Caco-2 (cell line): ENCODE data around the gene OR51L1. TPM values are rescaled to one million over a fixed set of nuclear protein-coding genes. Genes with fewer than 3 reads are reported as not detected.

Source experiments
- BruUV-seq: library from RNA; stranded (reverse); fragments of 400-500 nt; replicated peaks from 2 replicates; lab custom pipeline; 2021; lab: Mats Ljungman, UMichigan
- CTCF ChIA-PET: fragments of 300-600 bp; sonication (Branson Sonifier 250); formaldehyde crosslinking; loops from one replicate; lab custom pipeline; 2022; ENCODE audit warnings: antibody characterized with exemption; lab: Charles Lee
- POLR2A ChIA-PET: fragments of 300-600 bp; sonication (Branson Sonifier 250); formaldehyde crosslinking; loops from one replicate; lab custom pipeline; 2022; ENCODE audit warnings: antibody characterized with exemption; lab: Charles Lee
- DNase-seq, 2 experiments: peaks; one replicate each; pipeline versions ENCODE4 v3.0.0 to v3.0.0-alpha.2; 2020 to 2022
- H3K27me3 ChIP-seq: replicated peaks from 2 replicates; pipeline ENCODE4 v1.6.0; 2011; ENCODE audit warnings: low read length; ENCODE audit not compliant: control insufficient read depth, insufficient read depth
- H3K36me3 ChIP-seq: 2 replicates; pipeline ENCODE4 v1.5.1; 2011; ENCODE audit warnings: low read length; ENCODE audit not compliant: control insufficient read depth, insufficient read depth
- H3K4me1 ChIP-seq: fragments of 250-450 bp; sonication (Bioruptor Pico); 2 replicates; pipeline ENCODE4 v1.5.1; 2020; ENCODE audit warnings: mild to moderate bottlenecking
- H3K4me3 ChIP-seq: 2 replicates; pipeline ENCODE4 v1.5.1; 2011; ENCODE audit warnings: low read depth, mild to moderate bottlenecking, control low read depth, low read length
- H3K9me3 ChIP-seq: fragments of 250-450 bp; sonication (Bioruptor Pico); 2 replicates; pipeline ENCODE4 v1.5.1; 2020; ENCODE audit warnings: mild to moderate bottlenecking, moderate library complexity
- H3K27ac Mint-ChIP-seq: one replicate; pipeline ENCODE4 v1.8.0; 2022; ENCODE audit warnings: mixed read lengths; ENCODE audit not compliant: unreplicated experiment
- H3K27me3 Mint-ChIP-seq: one replicate; pipeline ENCODE4 v1.8.0; 2022; ENCODE audit warnings: mixed read lengths; ENCODE audit not compliant: insufficient read depth, unreplicated experiment
- H3K36me3 Mint-ChIP-seq: one replicate; pipeline ENCODE4 v1.8.0; 2022; ENCODE audit warnings: mild to moderate bottlenecking, mixed read lengths; ENCODE audit not compliant: insufficient read depth, unreplicated experiment
- H3K4me1 Mint-ChIP-seq: one replicate; pipeline ENCODE4 v1.8.0; 2022; ENCODE audit warnings: low read depth, mixed read lengths; ENCODE audit not compliant: unreplicated experiment
- H3K4me3 Mint-ChIP-seq: one replicate; pipeline ENCODE4 v1.8.0; 2022; ENCODE audit warnings: mild to moderate bottlenecking, moderate library complexity, mixed read lengths; ENCODE audit not compliant: unreplicated experiment
- H3K9me3 Mint-ChIP-seq: one replicate; pipeline ENCODE4 v1.8.0; 2022; ENCODE audit warnings: mixed read lengths; ENCODE audit not compliant: unreplicated experiment
- intact Hi-C: fragments of 100-400 bp; cut with micrococcal nuclease; formaldehyde crosslinking; loops from one replicate; pipeline ENCODE4 v1.10.0; 2022; ENCODE audit not compliant: unreplicated experiment
- total RNA-seq: library from RNA; stranded (reverse); gene quantifications from 2 replicates; pipeline ENCODE4 v1.2.3, GENCODE V29; 2022
- TF ChIP-seq, protein P1 (sequence below), 2 experiments: fragments of 200-600 bp in 1 of 2; IDR thresholded peaks; 1 replicate in 1 of 2; 2 replicates in 1 of 2; pipeline versions ENCODE4 v1.5.1 to v1.8.0; 2011 to 2022; ENCODE audit warnings: antibody characterized with exemption in 1 of 2, control low read depth in 1 of 2, inconsistent platforms in 1 of 2, low read depth in 1 of 2, low read length in 1 of 2, mild to moderate bottlenecking in 1 of 2, moderate library complexity in 1 of 2; ENCODE audit not compliant: insufficient read depth in 1 of 2, severe bottlenecking in 1 of 2, unreplicated experiment in 1 of 2

Gene OR51L1
- total RNA-seq, 1 experiment from 2014 or later: not detected

DNA sequence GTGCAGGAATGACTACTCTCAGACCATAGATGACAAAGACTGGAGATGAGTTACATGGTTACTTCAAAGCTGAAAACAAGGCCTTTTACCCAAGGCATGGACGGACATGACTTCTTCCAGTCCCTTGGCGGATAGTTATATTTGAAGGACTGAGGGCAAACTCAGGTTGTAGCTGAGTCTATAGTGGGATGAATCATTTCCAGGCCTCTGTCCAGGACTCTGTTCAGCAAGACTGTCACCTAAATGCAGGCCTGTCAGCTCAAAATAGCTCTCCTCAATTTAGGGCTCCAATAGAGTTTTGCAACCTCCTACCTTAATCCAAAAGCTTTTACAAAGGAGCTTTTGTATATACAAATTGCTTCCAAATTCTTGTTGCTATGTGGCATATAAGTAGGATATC is 27.3 kb downstream of the OR51L1 start:
- Mint-ChIP-seq H3K4me1 (no peaks in the 10 kb centered on the region), H3K36me3 (no peaks in the 10 kb centered on the region), H3K27me3 (peaks cover 2% of the 10 kb centered on the region), H3K9me3 (no peaks in the 10 kb centered on the region), H3K4me3 (no peak overlapping the region), H3K27ac (no peak overlapping the region)
- Histone ChIP-seq H3K36me3 (no peaks in the 10 kb centered on the region), H3K4me1 (no peaks in the 10 kb centered on the region), H3K27me3 (no peaks in the 10 kb centered on the region), H3K4me3 (no peak overlapping the region), H3K9me3 (peaks cover 7% of the 10 kb centered on the region)
- TF ChIP-seq, protein P1, sequence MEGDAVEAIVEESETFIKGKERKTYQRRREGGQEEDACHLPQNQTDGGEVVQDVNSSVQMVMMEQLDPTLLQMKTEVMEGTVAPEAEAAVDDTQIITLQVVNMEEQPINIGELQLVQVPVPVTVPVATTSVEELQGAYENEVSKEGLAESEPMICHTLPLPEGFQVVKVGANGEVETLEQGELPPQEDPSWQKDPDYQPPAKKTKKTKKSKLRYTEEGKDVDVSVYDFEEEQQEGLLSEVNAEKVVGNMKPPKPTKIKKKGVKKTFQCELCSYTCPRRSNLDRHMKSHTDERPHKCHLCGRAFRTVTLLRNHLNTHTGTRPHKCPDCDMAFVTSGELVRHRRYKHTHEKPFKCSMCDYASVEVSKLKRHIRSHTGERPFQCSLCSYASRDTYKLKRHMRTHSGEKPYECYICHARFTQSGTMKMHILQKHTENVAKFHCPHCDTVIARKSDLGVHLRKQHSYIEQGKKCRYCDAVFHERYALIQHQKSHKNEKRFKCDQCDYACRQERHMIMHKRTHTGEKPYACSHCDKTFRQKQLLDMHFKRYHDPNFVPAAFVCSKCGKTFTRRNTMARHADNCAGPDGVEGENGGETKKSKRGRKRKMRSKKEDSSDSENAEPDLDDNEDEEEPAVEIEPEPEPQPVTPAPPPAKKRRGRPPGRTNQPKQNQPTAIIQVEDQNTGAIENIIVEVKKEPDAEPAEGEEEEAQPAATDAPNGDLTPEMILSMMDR (IDR thresholded peaks at IDR 0.05; ENCODE audit: insufficient read depth in 1 of 2, low read depth in 1 of 2, low read length in 1 of 2, severe bottlenecking in 1 of 2, unreplicated experiment in 1 of 2): no peak
- CTCF ChIA-PET: no interaction called here
- no peak for DNase-seq
- no TSS peak for BruUV-seq
- intact Hi-C loops: no loop called here
- POLR2A ChIA-PET: no interaction called here

DNA sequence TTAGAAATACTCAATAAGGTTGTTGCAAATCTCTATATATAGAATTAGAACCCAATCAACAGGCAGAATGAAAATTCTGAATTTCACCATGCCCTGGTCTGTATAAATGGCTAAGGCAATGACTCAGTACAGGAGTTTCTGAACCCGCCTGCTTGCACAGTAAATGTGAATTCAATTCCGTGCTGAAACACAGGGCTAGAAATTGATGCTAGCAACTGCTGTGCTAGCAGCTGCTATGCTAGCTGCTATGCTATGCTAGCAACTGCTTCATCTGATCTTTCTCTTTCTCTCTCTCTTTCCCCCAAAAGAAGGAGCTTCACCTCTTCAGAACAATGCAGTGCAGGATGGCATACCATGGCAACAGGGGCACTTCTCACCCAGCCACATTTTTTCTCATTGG is 42.0 kb downstream of the OR51L1 start:
- TF ChIP-seq, protein P1 (IDR thresholded peaks at IDR 0.05; ENCODE audit: insufficient read depth in 1 of 2, low read depth in 1 of 2, low read length in 1 of 2, severe bottlenecking in 1 of 2, unreplicated experiment in 1 of 2): no peak
- Mint-ChIP-seq H3K4me1 (no peaks in the 10 kb centered on the region), H3K27ac (no peak overlapping the region), H3K36me3 (no peaks in the 10 kb centered on the region), H3K27me3 (peaks cover 10% of the 10 kb centered on the region), H3K4me3 (no peak overlapping the region), H3K9me3 (no peaks in the 10 kb centered on the region)
- Histone ChIP-seq H3K9me3 (no peaks in the 10 kb centered on the region), H3K4me3 (no peak overlapping the region), H3K36me3 (no peaks in the 10 kb centered on the region), H3K4me1 (no peaks in the 10 kb centered on the region), H3K27me3 (no peaks in the 10 kb centered on the region)
- intact Hi-C loops: no loop called here
- DNase-seq: no peak
- BruUV-seq: no TSS peak
- CTCF ChIA-PET: no interaction called here
- POLR2A ChIA-PET: no interaction called here

DNA sequence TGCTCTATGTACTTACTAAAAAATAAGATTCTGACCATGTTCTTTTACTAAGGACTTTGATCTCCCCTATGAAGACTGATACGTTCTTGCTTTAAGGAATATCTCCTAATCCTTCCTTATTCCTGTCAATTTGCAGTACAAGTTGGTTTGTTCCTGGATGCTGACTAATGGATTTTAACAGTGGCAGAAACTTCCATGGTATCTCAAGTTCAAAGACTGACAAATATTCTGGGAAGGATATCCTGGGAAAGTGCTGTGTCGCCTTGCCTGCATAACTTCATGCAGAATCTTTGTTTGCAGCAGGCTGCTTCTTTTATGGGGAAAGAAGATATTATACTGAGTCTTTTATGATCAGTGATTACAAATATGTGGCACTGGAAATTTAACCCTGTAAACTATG is 43.3 kb downstream of the OR51L1 start:
- no TSS peak for BruUV-seq

More for the DNA sequence above, 43.3 kb downstream of the OR51L1 start:
- no peak overlapping the region for H3K4me3 ChIP-seq
- no peaks in the 10 kb centered on the region for H3K9me3 ChIP-seq
- ChIA-PET CTCF (no interaction called here), POLR2A (no interaction called here)
- no peak for DNase-seq
- H3K4me1 ChIP-seq: no peaks in the 10 kb centered on the region
- intact Hi-C loops: no loop called here
- Mint-ChIP-seq H3K27ac (no peak overlapping the region), H3K4me1 (no peaks in the 10 kb centered on the region), H3K4me3 (no peak overlapping the region), H3K27me3 (peaks cover 10% of the 10 kb centered on the region), H3K9me3 (no peaks in the 10 kb centered on the region), H3K36me3 (no peaks in the 10 kb centered on the region)
- H3K36me3 ChIP-seq: no peaks in the 10 kb centered on the region
- no peaks in the 10 kb centered on the region for H3K27me3 ChIP-seq
- TF ChIP-seq, protein P1 (IDR thresholded peaks at IDR 0.05; ENCODE audit: insufficient read depth in 1 of 2, low read depth in 1 of 2, low read length in 1 of 2, severe bottlenecking in 1 of 2, unreplicated experiment in 1 of 2): no peak
